ENCODE results near the gene IFNL2. TPM values are rescaled to one million over a fixed set of nuclear protein-coding genes. Genes with fewer than 3 reads are reported as not detected.
"Not testable (repeated sequence)": the region's sequence is repeated elsewhere in the genome, so short reads cannot be mapped to it uniquely, and the experiment has no call there.

Gene IFNL2
- total RNA-seq, 1 donor from 2014 or later = not detected

DNA sequence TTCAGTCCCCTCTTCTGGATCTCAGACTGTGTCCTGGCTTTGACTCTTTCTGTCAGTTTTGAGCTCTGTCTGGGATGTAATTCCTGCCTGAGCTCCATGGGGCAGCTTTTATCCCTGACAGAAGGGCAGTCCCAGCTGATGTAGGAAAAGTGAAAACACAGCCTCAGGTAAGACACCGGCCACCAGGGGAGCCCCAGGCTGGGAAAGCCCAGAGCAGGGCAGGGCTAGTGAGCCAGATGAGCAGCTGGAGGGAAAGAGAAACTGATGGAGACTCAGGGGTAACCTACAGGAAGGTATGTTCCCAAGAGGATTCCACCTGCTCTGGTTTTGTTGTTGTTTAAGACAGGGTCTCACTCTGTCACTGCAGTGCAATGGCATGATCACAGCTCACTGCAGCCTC is 23.0 kb upstream of the IFNL2 start:
- H3K9me3 Mint-ChIP-seq (ENCODE audit: low read depth); H3K36me3 Mint-ChIP-seq (ENCODE audit: low read depth); DNase-seq (ENCODE audit: low spot score); H3K4me1 Mint-ChIP-seq (ENCODE audit: low read depth); H3K27ac Mint-ChIP-seq (ENCODE audit: unreplicated experiment); H3K4me3 Mint-ChIP-seq (ENCODE audit: unreplicated experiment): not testable (repeated sequence)
- peaks cover 45% of the 10 kb centered on the region for H3K27me3 Mint-ChIP-seq (ENCODE audit: low read depth)

DNA sequence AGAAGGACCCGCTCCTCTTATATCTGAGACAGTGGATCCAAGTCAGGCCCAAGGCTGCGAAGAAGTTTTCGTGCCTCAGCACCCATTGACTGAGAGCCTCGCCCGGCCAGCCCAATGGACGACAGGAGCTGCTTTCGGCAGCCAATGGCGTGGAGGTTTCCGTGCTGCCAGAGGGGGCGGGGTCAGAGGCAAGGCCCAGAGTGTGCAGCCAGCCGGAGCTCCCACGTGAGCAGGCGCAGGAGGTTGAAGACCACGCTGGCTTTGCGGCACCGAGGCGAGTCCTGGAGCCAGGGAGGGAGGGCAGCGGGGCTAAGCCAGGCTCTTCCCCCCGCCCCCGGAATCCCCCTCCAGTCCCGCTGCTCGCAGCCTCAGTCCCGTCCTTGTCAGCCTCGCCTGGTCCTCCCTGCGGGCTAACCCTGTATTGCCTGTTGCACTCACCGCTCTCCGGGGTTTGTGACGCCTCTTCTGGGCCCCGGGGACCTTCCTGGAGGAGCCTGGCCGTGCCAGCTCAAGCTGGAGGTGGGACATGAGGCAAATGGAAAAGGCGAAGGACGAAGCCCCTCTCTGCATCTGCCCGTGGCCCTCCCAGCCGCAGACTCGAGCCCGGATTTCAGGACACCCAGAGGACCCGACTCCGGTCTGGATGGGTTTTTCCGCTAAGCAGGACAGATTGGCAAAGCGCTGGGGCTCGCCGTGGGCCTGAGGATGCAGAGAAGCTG is 21.1 kb upstream of the IFNL2 start:
- Mint-ChIP-seq H3K27ac (ENCODE audit: unreplicated experiment) (no peak overlapping the region), H3K4me3 (ENCODE audit: unreplicated experiment) (no peak overlapping the region), H3K36me3 (ENCODE audit: low read depth) (no peaks in the 10 kb centered on the region), H3K4me1 (ENCODE audit: low read depth) (peaks cover 2% of the 10 kb centered on the region), H3K9me3 (ENCODE audit: low read depth) (no peaks in the 10 kb centered on the region), H3K27me3 (ENCODE audit: low read depth) (peaks cover 49% of the 10 kb centered on the region)
- DNase-seq (ENCODE audit: low spot score) = no peak
- TF ChIP-seq, protein P1, sequence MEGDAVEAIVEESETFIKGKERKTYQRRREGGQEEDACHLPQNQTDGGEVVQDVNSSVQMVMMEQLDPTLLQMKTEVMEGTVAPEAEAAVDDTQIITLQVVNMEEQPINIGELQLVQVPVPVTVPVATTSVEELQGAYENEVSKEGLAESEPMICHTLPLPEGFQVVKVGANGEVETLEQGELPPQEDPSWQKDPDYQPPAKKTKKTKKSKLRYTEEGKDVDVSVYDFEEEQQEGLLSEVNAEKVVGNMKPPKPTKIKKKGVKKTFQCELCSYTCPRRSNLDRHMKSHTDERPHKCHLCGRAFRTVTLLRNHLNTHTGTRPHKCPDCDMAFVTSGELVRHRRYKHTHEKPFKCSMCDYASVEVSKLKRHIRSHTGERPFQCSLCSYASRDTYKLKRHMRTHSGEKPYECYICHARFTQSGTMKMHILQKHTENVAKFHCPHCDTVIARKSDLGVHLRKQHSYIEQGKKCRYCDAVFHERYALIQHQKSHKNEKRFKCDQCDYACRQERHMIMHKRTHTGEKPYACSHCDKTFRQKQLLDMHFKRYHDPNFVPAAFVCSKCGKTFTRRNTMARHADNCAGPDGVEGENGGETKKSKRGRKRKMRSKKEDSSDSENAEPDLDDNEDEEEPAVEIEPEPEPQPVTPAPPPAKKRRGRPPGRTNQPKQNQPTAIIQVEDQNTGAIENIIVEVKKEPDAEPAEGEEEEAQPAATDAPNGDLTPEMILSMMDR (IDR thresholded peaks at IDR 0.05) = no peak

DNA sequence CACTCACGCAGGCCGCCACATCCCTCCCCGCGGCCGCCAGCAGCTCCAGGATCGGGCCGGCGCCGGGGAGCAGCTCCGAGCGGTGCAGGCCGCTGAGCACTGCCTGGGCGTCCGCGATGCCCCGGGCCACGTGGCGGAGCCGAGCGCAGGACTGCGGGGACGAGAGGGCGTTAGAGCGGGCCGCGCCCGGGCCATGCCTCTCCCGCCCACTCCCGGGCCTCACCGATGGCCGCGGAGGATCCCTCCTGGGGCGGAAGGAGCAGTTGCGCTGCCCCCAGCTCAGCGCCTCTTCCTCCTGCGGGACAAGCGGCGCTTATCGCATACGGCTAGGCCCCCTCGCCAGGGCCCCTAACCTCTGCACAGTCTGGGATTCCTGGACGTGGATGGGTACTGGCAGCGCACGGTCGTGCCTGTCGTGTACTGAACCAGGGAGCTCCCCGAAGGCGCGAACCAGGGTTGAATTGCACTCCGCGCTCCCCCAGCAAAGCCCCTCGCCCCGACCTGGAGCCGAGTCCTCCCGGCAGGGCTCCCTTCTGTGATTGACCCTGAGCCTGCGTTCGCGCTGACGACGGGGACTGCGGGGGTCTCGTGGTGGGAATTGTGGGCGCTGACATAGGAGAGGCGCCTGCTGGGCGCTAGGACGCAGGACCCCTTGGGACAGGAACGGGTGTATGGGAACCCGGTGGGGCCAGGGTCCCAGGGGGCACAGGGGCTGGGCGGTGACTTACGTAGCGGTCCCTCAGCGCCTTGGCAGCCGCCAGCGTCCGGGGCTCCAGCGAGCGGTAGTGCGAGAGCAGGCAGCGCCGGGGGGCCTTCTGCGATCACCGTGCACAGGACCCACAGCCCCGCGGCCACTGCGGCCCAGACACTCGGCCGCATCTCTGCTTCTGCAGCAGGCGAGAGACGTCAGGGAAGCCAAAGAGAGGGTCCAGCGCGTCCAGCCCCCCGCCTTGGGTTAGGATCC is 20.2 kb upstream of the IFNL2 start:
- Mint-ChIP-seq H3K27me3 (ENCODE audit: low read depth) (peaks cover 56% of the 10 kb centered on the region), H3K27ac (ENCODE audit: unreplicated experiment) (no peak overlapping the region), H3K4me1 (ENCODE audit: low read depth) (peaks cover 2% of the 10 kb centered on the region), H3K9me3 (ENCODE audit: low read depth) (no peaks in the 10 kb centered on the region), H3K36me3 (ENCODE audit: low read depth) (no peaks in the 10 kb centered on the region), H3K4me3 (ENCODE audit: unreplicated experiment) (no peak overlapping the region)
- no peak for DNase-seq (ENCODE audit: low spot score)
- TF ChIP-seq, protein P1 (IDR thresholded peaks at IDR 0.05) = no peak

DNA sequence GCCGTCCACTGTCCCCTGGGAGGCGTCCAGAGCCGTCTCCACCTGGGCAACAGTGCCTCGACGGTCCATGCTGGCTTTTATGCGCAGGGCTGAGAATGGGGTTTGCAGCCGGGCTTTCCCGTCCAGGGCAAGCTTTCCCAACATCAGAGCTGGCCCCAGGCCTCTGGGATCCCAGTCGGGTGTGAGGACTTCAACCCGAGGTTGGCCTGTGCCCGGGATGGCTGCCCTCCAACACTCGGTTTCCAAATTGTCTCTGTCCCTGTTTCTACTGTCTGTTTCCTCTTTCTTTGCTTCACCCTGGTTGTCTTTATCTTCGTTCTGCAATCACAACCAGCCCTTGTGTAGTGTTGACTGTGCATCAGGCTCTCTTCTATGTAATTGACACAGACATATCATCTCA is 19.4 kb upstream of the IFNL2 start, which contains the start of gene IFNL4:
IFNL4 (minus strand) TSS at position 51 of the 400 bp plus-strand sequence.
- DNase-seq (ENCODE audit: low spot score) = no peak
- no peaks in the 10 kb centered on the region for H3K9me3 Mint-ChIP-seq (ENCODE audit: low read depth)
- H3K27me3 Mint-ChIP-seq (ENCODE audit: low read depth) = peaks cover 56% of the 10 kb centered on the region
- no peak within 1 kb of the TSS for H3K27ac Mint-ChIP-seq (ENCODE audit: unreplicated experiment)
- no peaks in the 10 kb centered on the region for H3K36me3 Mint-ChIP-seq (ENCODE audit: low read depth)
- no peak within 1 kb of the TSS for H3K4me3 Mint-ChIP-seq (ENCODE audit: unreplicated experiment)
- H3K4me1 Mint-ChIP-seq (ENCODE audit: low read depth) = peaks cover 2% of the 10 kb centered on the region
- TF ChIP-seq, protein P1 (IDR thresholded peaks at IDR 0.05) = no peak

DNA sequence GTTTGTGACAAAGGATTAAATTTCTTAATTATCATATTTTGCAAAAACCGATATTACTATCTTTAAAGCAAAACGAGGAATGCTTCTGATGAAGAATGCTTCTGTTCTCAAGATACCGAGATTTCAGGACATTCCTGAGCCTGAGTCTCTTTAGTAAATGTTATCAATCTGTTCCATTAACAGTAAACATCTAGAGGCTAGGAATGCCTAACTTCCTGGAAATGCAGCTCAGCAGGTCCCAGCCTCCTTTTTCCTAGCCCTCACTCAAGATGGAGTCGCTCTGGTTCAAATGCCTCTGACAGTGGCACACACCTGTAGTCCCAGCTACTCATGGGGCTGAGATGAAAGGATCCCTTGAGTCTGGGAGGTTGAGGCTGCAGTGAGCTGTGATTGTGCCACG is 17.1 kb upstream of the IFNL2 start:
- Mint-ChIP-seq H3K27me3 (ENCODE audit: low read depth) (peaks cover 57% of the 10 kb centered on the region), H3K27ac (ENCODE audit: unreplicated experiment) (no peak overlapping the region), H3K4me1 (ENCODE audit: low read depth) (peaks cover 2% of the 10 kb centered on the region), H3K36me3 (ENCODE audit: low read depth) (no peaks in the 10 kb centered on the region), H3K9me3 (ENCODE audit: low read depth) (no peaks in the 10 kb centered on the region), H3K4me3 (ENCODE audit: unreplicated experiment) (no peak overlapping the region)
- TF ChIP-seq, protein P1 (IDR thresholded peaks at IDR 0.05) = no peak
- no peak for DNase-seq (ENCODE audit: low spot score)
